ENCODE results near the gene RRP36. TPM values are rescaled to one million over a fixed set of nuclear protein-coding genes. Genes with fewer than 3 reads are reported as not detected.

The RRP36 gene
- total and polyA plus RNA-seq, 2 of the 8 experiments (the other 6 are each of a cell fraction or from before 2014, with no cell fraction given), result 33.9 to 92.3 TPM

DNA sequence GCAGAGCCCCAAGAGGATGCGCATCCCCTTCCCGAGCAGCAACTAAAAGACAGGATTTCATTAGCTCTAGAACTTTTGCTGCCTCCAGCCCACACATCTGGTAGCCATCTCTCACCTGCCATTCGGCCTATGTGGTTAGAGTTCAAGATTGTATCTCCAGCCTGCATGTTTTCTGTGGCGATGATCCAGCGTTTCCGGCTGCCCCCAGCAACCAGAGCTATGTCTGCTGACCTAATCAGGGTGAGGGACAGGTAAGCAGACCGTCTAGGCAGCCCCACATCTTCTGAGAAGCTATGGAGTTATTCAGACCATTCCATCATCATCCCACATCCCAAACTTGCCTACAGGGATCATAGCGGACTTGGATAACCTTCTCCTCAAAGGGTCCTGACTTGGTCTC, 34.5 kb downstream of the RRP36 start (continued):
- no peak for TF ChIP-seq SAP30 (IDR thresholded peaks at IDR 0.05; ENCODE audit: insufficient read depth, insufficient replicate concordance, low read length)
